GM18951 (cell line): ENCODE data around the gene ADGRA1.
"Not testable (repeated sequence)": the region's sequence is repeated elsewhere in the genome, so short reads cannot be mapped to it uniquely, and the experiment has no call there.

Source experiments
- POLR2A ChIP-seq: IDR thresholded peaks from 4 replicates; pipeline ENCODE4 v1.6.1; 2011; ENCODE audit warnings: mild to moderate bottlenecking; ENCODE audit not compliant: insufficient read length, insufficient read depth; ENCODE audit errors: extremely low read depth
- in situ Hi-C: fragments of 300-500 bp; cut with MboI; formaldehyde crosslinking; loops from one replicate; pipeline ENCODE4 v1.12.0; 2022; ENCODE audit warnings: low sequenced_read_pairs, mixed read lengths, inconsistent platforms; ENCODE audit not compliant: unreplicated experiment

Gene ADGRA1

DNA sequence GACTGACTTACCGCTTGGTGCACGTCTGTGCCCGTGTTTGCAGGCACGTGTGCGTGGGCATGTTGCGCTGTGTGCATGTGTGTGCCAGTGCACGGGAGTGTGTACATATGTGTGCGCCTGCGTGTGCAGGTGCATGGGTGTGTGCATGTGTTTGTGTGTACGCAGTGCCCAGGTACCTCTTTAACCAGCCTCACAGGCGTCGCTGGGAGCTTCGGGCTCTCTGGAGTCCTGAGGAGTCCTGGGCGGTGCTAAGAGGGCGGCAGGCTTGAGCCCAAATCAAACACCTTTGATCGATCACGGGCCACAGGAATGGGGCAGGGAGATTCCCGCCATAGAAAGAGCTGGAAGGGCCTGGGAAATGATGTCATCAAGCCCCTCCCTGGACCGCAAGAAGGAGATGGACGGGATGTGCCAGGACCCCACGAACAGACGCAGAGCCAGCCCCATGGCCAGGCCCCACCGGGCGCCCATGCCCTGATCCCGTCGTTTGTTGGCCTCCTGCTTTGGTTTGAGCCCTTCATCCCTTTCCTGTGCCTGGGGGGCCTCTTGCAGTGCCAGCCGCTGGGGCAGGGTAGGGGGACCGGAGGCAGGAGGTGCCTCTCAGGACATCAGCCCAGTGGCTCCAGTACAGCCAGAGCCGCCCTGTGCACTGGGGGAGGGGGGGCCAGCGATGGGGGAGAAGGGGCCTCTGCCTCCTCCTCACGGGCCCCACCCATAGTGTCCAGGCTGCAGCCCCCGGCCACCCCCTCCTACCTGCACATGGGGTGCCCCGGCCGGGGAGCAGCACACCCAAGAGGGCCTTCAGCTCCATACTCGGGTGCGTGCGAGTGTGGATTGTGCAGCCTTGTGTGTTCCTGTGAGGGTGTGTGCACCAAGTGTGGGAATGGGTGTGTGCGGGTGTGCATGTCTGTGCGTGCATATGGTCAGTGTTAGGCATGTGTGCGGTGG, 78.1 kb downstream of the ADGRA1 start:
- TF ChIP-seq POLR2A, result no peak
- in situ Hi-C loops, result no loop called here

DNA sequence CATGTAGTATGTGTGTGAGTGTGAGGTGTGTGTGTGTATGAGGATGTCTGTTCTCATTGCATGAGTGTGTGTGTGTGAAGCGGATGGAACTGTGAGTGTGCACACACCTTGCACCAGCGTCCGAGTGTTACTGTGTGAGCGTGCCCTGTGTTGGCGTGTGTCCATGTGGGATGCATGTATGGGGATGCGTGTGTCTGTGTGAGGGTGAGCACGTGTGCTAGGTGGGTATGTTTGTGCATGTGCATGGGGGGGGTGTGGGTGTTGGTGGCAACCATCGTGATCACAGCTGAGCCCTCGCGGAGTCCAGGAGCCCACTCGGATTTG, 78.7 kb downstream of the ADGRA1 start:
- TF ChIP-seq POLR2A, result no peak

GRCh38 chr10:133166828-133167692, 79.3 kb downstream of the ADGRA1 start:
- in situ Hi-C loops, result no loop called here
- no peak for TF ChIP-seq POLR2A

More for the DNA sequence above, 78.7 kb downstream of the ADGRA1 start:
- in situ Hi-C loops, result no loop called here

- in situ Hi-C loops, result no loop called here
- no peak for TF ChIP-seq POLR2A
Measured at GRCh38 chr10:133167693-133168616, 80.2 kb downstream of the ADGRA1 start.

GRCh38 chr10:133168617-133169031, 80.9 kb downstream of the ADGRA1 start:
- in situ Hi-C loops, result no loop called here
- no peak for TF ChIP-seq POLR2A

DNA sequence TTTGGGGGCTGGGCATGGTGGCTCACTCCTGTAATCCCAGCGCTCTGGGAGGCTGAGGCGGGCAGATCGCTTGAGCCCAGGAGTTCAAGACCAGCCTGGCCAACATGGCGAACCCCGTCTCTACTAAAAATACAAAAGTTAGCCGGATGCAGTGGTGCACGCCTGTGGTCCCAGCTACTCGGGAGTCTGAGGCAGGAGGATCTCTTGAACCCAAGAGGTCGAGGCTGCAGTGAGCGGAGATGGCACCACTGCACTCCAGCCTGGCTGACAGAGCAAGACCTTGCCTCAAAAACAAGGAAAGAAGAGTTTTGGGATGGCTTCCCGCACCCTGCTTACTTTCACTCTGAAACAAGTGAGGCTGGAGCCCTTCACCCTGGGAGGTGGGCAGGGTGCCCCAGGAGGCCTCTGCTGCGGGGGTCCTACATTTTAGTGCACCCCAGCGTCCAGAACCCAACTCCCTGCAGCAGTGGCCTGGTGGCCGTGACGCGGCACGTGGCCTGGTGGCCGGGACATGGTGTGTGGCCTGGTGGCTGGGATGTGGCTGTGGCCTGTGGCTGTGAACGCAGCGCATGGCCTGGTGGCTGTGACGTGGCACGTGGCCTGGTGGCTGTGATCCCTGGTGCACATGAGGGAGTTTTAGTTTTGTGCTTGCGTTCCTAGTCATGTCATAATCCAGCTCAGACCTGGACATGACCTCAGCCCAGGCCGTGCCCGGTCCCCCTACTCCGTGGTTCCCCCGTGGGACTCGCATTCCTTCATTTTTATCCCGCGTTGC, 81.6 kb downstream of the ADGRA1 start:
- in situ Hi-C loops, result no loop called here
- no peak for TF ChIP-seq POLR2A

- no peak for TF ChIP-seq POLR2A
- in situ Hi-C loops, result no loop called here
Measured at GRCh38 chr10:133170092-133170491, 82.4 kb downstream of the ADGRA1 start.

DNA sequence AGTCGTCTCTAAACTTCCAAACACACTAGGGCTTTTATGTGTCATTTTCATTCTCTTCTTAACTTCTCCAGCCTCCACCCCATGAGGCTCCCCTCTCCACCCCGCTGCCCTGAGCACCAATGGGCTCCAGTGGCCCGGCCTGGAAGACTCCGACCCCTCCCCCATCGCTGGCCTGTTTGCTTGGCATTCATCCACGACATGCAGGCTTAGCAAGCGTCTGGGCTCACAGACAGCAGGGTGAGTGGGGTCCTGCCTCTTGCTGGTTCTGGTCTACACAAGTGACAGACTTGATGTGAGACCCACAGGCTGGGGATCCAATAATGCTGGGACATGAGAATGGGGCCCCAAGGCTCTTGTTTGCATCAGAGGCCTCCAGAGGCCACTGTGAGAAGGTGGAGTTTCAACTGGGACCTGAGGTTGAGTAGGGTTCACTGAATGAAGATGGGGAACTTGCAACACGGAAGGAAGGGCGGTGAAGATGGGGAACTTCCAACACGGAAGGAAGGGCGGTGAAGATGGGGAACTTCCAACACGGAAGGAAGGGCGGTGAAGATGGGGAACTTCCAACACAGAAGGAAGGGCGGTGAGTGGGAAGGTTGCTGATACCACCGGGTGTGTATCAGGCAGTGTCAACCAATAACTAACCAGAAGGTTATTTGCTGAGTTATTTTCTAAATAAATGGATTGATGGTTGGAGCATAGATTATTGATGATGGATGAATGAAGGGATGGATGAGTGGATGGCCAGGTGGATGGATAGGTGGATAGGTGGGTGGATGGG, 86.3 kb downstream of the ADGRA1 start:
- in situ Hi-C loops, result no loop called here
- no peak for TF ChIP-seq POLR2A

DNA sequence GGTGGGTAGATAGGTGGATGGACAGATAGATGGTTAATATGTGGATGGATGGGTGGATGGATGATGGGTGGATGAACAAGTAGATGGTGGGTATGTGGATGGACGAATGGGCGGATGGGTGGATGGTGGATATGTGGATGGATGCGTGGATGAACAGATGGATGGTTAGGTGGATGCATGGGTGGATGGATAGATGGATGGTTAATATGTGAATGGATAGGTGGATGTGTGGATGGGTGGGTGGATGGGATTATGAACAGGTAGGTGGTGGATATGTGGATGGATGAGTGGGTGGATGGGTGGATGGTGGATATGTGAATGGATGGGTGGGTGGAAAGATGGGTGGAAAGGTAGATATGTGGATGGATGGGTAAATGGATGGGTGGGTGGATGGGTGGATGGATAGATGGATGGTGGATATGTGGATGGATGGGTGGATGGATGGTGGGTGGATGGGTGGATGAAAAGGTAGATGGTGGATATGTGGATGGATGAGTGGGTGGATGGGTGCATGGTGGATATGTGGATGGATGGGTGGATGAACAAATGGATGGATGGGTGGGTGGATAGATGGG, 87.1 kb downstream of the ADGRA1 start:
- no peak for TF ChIP-seq POLR2A
- in situ Hi-C loops, result no loop called here

GRCh38 chr10:133175624-133176023, 87.9 kb downstream of the ADGRA1 start:
- in situ Hi-C loops, result not testable (repeated sequence)

GRCh38 chr10:133176546-133176945, 88.8 kb downstream of the ADGRA1 start:
- no peak for TF ChIP-seq POLR2A
- in situ Hi-C loops, result no loop called here

DNA sequence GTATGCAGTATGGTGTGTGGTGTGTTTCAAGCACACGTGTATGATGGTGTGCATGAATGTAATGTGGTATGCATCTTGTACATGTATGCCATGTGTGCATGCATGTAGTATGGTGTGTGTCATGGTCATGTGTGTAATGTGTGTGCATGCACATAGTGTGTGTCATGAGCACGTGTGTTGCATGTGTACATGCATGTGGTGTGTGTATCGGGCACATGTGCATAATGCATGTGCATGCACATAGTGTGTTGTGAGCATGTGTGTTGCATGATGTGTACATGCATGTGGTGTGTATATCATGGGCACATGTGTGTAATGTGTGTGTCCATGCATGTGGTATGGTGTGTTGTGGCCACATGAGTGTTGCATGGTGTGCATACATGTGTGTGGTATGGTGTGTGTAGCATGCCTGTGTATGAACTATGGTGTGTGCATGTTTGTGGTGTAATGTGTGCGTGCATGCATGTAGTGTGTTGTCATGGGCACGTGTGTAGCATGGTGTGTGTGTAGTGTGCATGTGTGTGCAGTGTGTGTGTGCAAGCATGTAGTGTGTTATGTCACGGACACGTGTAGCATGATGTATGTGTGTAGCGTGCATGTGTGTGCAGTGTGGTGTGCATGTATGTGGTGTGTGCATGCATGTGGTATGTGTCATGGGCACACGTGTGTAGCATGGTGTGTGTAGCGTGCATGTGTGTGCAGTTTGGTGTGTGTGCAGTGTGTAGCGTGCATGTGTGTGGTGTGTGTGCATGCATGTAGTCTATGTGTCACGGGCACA, 89.8 kb downstream of the ADGRA1 start:
- in situ Hi-C loops, result no loop called here
- TF ChIP-seq POLR2A, result no peak
